Activated naive CD4-positive, alpha-beta T cell treated with anti-CD3 and anti-CD28 coated beads, Interleukin-2, amount 50 U/mL, for 72 hours (primary cell): ENCODE data around the gene RNGTT. TPM values are rescaled to one million over a fixed set of nuclear protein-coding genes. Genes with fewer than 3 reads are reported as not detected.
"Not testable (repeated sequence)": the region's sequence is repeated elsewhere in the genome, so short reads cannot be mapped to it uniquely, and the experiment has no call there.

Source experiments
- ATAC-seq, 2 donors: fragments of 150-1000 bp; cut with Tn5 transposase; 2 replicates each; pipeline ENCODE4 v1.10.0; 2021; ENCODE audit warnings: mild to moderate bottlenecking in 2 of 2, moderate library complexity in 2 of 2
- DNase-seq, 2 donors: peaks; one replicate each; pipeline ENCODE4 v3.0.0; 2021 to 2022; ENCODE audit warnings: low spot score in 2 of 2
- H3K27ac Mint-ChIP-seq, 2 donors: one replicate each; pipeline ENCODE4 v1.8.0; 2022; ENCODE audit warnings: mild to moderate bottlenecking in 2 of 2, mixed read lengths in 2 of 2
- H3K36me3 Mint-ChIP-seq, 2 donors: one replicate each; pipeline ENCODE4 v1.8.0; 2022; ENCODE audit warnings: mixed read lengths in 2 of 2
- H3K9me3 Mint-ChIP-seq, 2 donors: one replicate each; pipeline ENCODE4 v1.8.0; 2022; ENCODE audit warnings: mixed read lengths in 2 of 2
- total RNA-seq, 2 donors: library from RNA; stranded (reverse); gene quantifications; one replicate each; pipeline ENCODE4 v1.2.3, GENCODE V29; 2022

RNGTT gene
- total RNA-seq, 2 donors from 2014 or later = 22.3 to 28.7 TPM

DNA sequence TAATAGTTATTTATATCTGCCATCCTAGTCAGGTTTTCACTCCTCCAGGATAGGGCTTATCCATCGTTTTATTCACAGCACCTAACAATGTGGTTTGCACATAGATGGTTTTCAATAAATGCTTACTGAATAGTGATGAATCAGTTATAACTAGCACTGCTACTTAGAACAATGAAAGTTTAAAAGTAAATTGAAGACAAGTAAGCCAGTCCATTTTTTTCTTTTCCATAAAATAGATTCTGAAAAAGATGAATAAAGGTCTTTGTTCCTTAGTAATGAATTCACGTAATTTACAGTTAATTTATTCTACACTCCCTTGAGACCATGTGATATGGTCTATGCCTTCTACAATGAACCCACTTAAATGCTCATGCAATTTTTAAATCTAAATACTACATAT, 212.5 kb downstream of the RNGTT start:
- Mint-ChIP-seq H3K27ac (no peak overlapping the region), H3K9me3 (no peaks in the 10 kb centered on the region), H3K36me3 (peaks cover 8 to 18% of the 10 kb centered on the region in 2 donors)
- DNase-seq = no peak
- ATAC-seq = no peak

DNA sequence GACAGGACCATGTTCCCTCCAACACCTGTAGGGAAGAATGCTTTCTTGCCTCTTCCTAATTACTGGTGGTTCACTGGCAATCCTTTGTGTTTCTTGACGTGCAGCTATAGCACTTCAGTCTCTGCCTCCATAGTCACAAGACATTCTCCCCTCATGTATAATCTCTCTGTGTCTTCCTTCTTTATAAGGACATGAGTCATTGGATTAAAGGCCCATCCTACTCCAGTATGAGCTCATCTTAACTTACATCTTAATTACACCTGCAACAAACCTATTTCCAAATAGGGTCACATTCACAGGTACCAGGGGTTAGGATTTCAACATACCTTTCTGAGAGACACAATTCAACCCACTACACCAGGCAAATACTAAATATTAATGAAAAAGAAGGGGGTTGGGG, 213.6 kb downstream of the RNGTT start:
- no peak overlapping the region for H3K27ac Mint-ChIP-seq
- ATAC-seq (no peak), DNase-seq (no peak)
- H3K9me3 Mint-ChIP-seq = no peaks in the 10 kb centered on the region
- peaks cover under 1 to 8% of the 10 kb centered on the region in 2 donors for H3K36me3 Mint-ChIP-seq

DNA sequence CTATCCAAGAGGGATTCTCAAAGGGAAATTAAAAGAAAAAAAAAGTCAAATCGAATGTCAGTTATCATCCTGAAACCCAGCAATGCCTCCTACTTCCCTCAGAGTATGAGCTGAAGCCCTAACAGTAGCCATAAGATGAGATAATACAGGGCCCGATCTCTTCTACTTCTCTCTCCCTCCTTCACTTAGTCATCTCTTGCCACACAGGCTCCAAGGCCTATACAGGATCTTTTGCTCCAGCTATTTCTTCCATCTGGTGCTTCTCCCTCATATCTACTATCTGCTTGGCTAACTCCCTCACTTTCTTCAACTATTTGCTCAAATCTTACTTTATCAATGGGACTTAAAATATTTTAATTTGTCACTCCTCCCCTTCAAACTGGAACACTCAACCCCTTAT, 215.3 kb downstream of the RNGTT start:
- Mint-ChIP-seq H3K9me3 (no peaks in the 10 kb centered on the region), H3K36me3 (no peaks in the 10 kb centered on the region), H3K27ac (peak overlapping the region in 1 of 2 donors; percentile 31)
- no peak for ATAC-seq
- no peak for DNase-seq

DNA sequence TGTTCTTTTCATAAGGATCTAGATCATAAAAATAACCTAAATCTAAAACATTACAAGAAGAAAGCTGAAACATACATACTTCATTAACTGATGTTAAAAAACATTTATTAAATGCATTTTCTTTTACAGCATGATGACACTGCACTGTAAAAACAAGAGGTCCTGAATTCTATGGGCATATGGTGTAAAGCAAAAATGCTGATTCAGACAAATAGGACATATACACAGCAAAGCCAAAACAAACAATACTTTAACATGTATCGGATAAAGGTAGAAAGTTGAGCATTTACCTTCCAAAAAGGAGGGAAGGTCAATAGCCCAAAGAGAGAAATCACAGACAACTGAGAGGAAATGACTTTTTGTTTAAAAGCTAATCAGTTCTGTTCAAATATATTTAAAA, 221.5 kb downstream of the RNGTT start:
- H3K36me3 Mint-ChIP-seq = peaks cover 18 to 23% of the 10 kb centered on the region in 2 donors
- DNase-seq = no peak
- no peak overlapping the region for H3K27ac Mint-ChIP-seq
- H3K9me3 Mint-ChIP-seq = peaks cover 4 to 11% of the 10 kb centered on the region in 2 donors
- no peak for ATAC-seq

DNA sequence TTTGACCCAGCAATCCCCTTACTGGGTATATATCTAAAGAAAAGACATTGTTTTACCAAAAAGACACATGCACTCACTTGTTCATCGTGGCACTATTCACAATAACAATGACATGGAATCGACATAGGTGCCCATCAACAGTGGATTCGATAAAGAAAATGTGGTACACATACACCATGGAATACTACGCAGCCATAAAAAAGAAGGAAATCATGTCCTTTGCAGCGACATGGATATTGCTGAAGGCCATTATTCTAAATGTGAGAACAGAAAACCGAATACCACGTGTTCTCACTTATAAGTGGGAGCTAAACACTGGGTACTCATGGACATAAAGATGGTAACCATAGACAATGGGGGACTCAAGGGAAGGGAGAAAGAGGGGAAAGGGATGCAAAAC, 222.3 kb downstream of the RNGTT start:
- Mint-ChIP-seq H3K36me3 (peaks cover 23 to 27% of the 10 kb centered on the region in 2 donors), H3K27ac (no peak overlapping the region), H3K9me3 (peaks cover 4 to 11% of the 10 kb centered on the region in 2 donors)
- DNase-seq (no peak), ATAC-seq (no peak)

DNA sequence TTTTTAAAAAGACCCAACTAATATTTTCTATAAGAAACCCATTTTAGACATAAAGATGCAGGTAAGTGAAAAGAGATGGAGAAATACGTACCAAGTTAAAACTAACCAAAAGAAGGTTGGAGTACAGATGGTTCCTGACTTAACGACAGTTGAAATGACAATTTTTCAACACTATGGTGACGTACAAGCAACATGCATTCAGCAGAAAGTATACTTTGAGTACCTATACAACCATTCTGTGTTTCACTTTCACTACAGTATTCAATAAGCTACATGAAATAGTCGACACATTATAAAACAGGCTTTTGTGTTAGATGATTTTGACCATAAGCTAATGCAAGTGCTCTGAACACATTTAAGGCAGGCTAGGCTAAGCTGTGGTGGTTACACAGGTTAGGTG, 228.9 kb downstream of the RNGTT start:
- ATAC-seq = no peak
- Mint-ChIP-seq H3K27ac (no peak overlapping the region), H3K36me3 (peaks cover 23 to 34% of the 10 kb centered on the region in 2 donors), H3K9me3 (no peaks in the 10 kb centered on the region)
- no peak for DNase-seq

DNA sequence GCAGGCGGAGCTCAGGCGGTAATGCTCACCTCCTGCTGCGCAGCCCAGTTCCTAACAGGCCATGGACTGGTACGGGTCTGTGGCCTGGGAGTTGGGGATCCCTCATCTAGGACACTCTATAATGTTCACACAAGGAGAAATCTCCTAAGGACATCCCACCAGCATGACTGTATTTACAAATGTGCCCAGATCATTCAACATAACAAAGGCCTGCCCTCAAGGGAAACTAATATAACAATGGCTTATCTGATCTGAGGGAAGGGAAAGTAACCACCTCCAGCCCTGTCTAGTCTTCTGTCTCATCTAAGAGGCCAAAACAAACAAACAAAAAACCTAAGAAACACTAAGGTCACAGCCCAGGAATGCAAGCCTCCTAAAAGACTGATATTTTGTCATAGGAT, 232.8 kb downstream of the RNGTT start:
- ATAC-seq (no peak), DNase-seq (no peak)
- no peaks in the 10 kb centered on the region for H3K9me3 Mint-ChIP-seq

DNA sequence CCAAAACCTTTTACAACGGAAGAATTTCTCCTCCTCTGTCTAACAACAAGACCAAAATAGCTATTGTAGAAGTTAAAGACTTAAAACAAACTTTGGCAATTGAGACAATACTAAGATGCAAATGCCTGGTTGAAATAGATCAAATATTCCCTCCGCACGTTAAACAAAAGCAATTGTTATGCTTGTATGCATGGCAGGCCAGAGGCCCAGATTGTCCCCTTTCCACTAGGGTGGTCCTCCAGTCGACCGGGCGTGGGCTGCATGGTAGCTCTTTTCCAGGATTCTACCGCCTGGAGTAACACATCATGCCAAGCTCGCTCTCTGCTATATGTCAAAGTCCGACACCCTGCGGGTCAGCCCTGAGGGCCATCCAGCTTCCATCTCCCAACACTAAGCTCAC, 234.7 kb downstream of the RNGTT start:
- DNase-seq (no peak), ATAC-seq (no peak)
- H3K9me3 Mint-ChIP-seq = peaks cover 0 to 4% of the 10 kb centered on the region in 2 donors
- H3K36me3 Mint-ChIP-seq = peaks cover 14 to 20% of the 10 kb centered on the region in 2 donors
- peak overlapping the region in 1 of 2 donors; percentile 16 for H3K27ac Mint-ChIP-seq

More for the DNA sequence above, 232.8 kb downstream of the RNGTT start:
- peaks cover 14 to 20% of the 10 kb centered on the region in 2 donors for H3K36me3 Mint-ChIP-seq
- peak overlapping the region; percentile 38 to 47 for H3K27ac Mint-ChIP-seq

DNA sequence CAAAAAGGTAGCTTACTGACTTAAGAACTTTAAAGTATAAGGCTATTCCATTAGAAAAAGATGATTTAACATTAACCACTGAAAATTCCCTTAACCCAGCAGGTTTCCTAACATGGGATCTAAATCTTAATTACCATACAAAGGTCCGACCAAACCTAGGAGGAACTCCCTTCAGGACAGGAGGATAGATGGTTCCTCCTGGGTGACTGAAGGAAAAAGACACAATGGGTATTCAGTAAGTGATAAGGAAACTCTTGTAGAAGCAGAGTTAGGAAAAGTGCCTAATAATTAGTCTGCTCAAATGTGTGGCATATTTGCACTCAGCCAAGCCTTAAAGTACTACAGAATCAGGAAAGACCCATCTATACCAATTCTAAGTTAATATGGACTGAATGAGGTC, 237.0 kb downstream of the RNGTT start:
- H3K9me3 Mint-ChIP-seq, DNase-seq, ATAC-seq: not testable (repeated sequence)
- Mint-ChIP-seq H3K27ac (peak overlapping the region in 1 of 2 donors; percentile 62), H3K36me3 (peaks cover 14% of the 10 kb centered on the region in 2 donors)

DNA sequence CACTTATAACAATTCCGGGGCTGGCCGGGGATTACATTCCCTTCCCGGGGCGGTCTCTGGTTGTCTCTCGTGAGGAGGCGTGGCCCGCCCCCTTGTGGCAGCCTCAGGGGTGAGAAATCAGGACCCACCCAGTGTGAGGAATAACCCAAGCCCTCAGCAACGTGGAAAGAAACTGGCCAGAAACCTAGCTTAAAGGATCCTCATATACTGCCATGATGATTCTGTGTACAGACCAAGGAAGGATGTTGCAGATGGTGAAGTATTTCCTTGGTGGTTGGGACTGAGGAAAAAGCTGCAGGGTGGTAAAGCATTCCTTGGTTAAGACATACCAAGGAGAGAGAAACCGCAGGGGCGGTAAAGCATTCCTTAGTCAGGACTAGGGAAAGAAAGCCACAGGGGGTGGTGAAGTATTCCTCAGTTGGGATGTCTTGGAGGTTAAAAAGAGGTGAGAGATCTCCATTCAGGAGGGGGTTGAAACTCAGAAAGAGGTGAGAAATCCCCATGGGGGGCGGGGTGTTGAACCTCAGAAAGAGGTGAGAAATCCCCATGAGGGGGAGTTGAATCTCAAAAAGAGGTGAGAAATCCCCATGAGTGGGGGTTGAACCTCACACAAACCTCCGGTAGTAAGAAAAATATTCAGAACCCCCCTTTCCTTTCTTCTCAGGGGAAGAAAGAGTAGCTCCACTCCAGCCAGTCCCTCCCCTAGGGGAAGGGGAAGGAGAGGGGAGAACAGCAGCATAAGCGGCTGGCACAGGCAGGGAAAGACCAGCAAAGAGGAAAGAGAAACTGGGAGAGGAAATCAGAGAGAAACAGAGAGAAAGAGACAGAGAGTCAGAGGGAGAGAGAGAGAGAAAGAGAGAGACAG, 238.1 kb downstream of the RNGTT start:
- H3K36me3 Mint-ChIP-seq = peaks cover 4 to 14% of the 10 kb centered on the region in 2 donors
- peak overlapping the region; percentile 7 to 62 for H3K27ac Mint-ChIP-seq
- ATAC-seq = peak in 1 of 2 donors; percentile 44
- H3K9me3 Mint-ChIP-seq = peaks cover 0 to 4% of the 10 kb centered on the region in 2 donors
- no peak for DNase-seq

DNA sequence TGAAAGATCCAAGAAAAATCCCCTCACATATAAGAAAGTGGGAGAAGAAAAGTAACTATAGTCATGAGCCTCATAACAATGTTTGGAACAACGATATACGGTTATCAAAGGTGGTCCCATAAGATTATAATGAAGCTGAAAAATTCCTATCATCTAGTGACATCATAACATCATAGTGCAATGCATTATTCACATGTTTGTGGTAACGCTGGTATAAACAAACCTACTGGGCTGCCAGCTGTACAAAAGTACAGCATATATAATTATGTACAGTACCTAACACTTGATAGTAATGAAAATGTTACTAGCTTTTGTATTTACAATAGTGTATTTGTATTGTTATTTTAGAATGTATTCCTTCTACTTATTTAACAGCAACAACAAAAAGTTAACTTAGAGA, 240.7 kb downstream of the RNGTT start:
- DNase-seq = no peak
- no peak overlapping the region for H3K27ac Mint-ChIP-seq
- H3K9me3 Mint-ChIP-seq = peaks cover 0 to 4% of the 10 kb centered on the region in 2 donors
- H3K36me3 Mint-ChIP-seq = peaks cover 2 to 19% of the 10 kb centered on the region in 2 donors
- ATAC-seq = no peak

DNA sequence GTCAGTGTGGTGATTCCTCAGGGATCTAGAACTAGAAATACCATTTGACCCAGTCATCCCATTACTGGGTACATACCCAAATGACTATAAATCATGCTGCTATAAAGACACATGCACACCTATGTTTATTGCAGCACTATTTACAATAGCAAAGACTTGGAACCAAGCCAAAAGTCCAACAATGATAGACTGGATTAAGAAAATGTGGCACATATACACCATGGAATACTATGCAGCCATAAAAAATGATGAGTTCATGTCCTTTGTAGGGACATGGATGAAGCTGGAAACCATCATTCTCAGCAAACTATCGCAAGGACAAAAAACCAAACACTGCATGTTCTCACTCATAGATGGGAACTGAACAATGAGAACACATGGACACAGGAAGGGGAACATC, 247.0 kb downstream of the RNGTT start:
- H3K36me3 Mint-ChIP-seq = peaks cover 5 to 14% of the 10 kb centered on the region in 2 donors
- H3K27ac Mint-ChIP-seq, ATAC-seq, H3K9me3 Mint-ChIP-seq, DNase-seq: not testable (repeated sequence)

DNA sequence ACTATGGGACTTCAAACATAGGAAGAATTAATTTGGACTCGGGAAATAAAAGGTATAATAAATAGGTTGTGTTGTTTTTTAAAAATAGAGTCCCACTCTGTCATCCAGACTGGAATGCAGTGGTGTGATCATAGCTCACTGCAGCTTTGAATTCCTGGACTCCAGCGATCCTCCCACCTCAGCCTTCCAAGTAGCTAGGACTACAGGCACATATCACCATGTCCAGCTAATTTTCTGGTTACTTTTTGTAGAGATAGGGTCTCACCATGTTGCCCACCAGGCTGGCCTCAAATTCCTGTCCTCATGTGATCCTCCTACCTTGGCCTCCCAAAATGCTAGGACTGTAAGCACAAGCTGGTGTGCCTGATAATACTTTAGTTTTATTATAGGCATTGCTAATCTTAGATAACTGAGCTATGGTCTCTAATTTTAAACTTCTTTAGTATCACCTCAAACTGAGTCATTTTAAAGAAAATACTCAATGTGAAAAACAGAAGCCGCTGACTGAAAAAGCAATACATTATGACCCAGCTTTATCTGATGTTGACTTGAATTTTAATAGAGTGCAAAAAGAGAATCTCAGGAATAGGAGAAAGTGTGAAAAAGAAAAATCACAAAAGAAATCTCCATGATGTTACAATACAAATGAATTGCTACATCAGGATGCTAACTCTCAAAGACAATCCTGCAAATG, 251.0 kb downstream of the RNGTT start:
- Mint-ChIP-seq H3K27ac (no peak overlapping the region), H3K9me3 (no peaks in the 10 kb centered on the region), H3K36me3 (peaks cover under 1 to 5% of the 10 kb centered on the region in 2 donors)
- ATAC-seq (peak in 1 of 2 donors; percentile 32), DNase-seq (no peak)

DNA sequence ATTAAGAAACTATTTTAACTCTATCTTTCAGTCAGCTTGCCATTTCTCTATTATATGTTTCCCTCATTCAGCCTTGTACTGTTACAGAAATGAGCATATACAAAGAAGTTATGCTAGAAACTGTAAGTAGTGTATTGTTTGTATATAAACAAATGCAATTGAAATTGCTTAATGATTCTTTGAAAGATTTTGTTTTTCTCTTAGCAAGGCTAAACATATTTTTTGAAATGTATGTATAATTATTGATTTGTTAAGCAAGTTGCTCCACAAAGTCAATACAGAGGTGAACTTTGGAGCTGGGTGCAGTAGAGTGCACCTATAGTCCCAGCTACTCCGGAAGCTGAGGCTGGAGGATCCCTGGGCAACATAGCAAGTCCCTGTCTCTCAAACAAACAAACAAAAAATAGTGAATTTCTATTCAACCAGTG, 253.6 kb downstream of the RNGTT start:
- ATAC-seq (no peak), DNase-seq (no peak)
- Mint-ChIP-seq H3K36me3 (no peaks in the 10 kb centered on the region), H3K27ac (no peak overlapping the region), H3K9me3 (no peaks in the 10 kb centered on the region)

DNA sequence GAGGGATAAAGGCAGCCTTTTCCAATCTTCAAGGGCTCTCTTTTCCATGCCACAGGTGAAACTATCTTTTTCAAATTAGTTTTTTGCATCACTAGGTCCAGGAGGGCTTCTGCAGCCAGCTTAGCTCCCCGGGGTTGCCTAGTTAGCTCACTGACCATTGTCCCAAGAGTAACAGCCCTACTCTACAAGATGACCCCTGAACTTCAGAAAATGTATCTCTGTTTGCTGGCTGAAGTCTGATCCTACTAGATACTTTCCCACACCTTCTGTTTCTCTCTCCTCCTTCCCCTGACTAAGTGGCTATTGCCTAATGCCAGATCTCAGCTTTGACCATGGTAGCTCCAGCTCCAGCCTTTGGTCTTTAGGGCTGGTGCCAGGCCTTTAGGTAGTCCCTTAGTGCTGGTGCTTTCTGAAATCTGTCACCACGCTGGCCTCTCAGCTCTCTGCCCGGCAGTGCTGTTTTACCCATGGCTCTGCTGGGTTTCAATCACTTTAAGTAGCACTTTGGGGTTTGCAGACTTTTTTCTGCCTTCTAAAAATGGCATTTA, 255.1 kb downstream of the RNGTT start:
- H3K9me3 Mint-ChIP-seq = no peaks in the 10 kb centered on the region
- peak overlapping the region in 1 of 2 donors; percentile 60 for H3K27ac Mint-ChIP-seq
- H3K36me3 Mint-ChIP-seq = peaks cover under 1 to 2% of the 10 kb centered on the region in 2 donors
- no peak for DNase-seq
- no peak for ATAC-seq

DNA sequence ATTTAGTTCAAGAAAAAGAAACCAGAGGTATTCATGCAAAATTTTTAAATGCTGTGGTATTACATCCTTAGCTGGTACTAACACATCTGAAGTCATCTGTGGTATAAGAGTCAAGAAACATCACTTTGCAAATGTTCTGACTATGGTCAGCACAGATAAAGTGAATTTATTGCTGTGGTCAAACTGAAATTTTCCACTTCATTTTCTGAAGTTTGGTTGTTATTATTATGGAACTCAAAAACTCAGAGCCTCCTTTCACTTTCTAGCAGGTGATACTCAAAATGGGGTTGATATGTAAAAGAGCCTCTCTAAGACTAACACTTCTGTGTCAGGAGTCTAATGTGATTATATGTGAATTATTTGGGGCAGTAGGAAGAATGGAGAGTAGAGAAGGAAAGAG, 257.8 kb downstream of the RNGTT start:
- DNase-seq (no peak), ATAC-seq (peak; percentile 55 to 79)
- H3K27ac Mint-ChIP-seq = no peak overlapping the region
- H3K36me3 Mint-ChIP-seq = peaks cover 4 to 5% of the 10 kb centered on the region in 2 donors
- H3K9me3 Mint-ChIP-seq = no peaks in the 10 kb centered on the region

DNA sequence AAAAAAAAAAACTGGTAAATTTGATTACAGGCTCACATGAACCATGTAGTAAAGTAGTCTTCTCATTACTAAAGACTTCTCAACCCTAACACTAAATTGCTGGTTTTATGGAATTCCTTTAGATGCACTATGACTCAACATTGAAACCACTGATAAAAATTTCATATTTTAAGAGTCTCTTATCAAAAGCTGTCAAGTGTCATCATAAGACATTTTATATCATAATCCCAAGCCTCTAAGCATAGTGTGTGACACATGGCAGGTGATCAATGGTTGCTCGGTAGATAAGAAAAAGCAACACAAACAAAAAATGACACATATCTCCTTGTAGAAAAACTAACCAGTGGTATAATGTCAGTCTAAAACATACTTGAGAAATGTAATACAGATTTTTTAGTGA, 258.4 kb downstream of the RNGTT start:
- DNase-seq (no peak), ATAC-seq (peak; percentile 13 to 53)
- H3K36me3 Mint-ChIP-seq = peaks cover 4 to 5% of the 10 kb centered on the region in 2 donors
- H3K9me3 Mint-ChIP-seq = no peaks in the 10 kb centered on the region
- no peak overlapping the region for H3K27ac Mint-ChIP-seq
